Measurements from ENCODE around the gene STEAP3.

STEAP3 gene

GRCh38 chr2:119246884-119247843 lies 23.5 kb downstream of the STEAP3 start:
- DNase-seq (ENCODE audit: low spot score): no peak

GRCh38 chr2:119247844-119248271 lies 24.2 kb downstream of the STEAP3 start:
- no peak for DNase-seq (ENCODE audit: low spot score)

- no peak for DNase-seq (ENCODE audit: low spot score)
Measured at GRCh38 chr2:119248311-119248710, 24.7 kb downstream of the STEAP3 start.

- DNase-seq (ENCODE audit: low spot score): no peak
Measured at GRCh38 chr2:119248751-119249150, 25.1 kb downstream of the STEAP3 start.

GRCh38 chr2:119249311-119249710 lies 25.7 kb downstream of the STEAP3 start:
- no peak for DNase-seq (ENCODE audit: low spot score)

GRCh38 chr2:119249855-119250717 lies 26.5 kb downstream of the STEAP3 start:
- no peak for DNase-seq (ENCODE audit: low spot score)

- DNase-seq (ENCODE audit: low spot score): no peak
Measured at GRCh38 chr2:119250718-119251290, 27.2 kb downstream of the STEAP3 start.

- no peak for DNase-seq (ENCODE audit: low spot score)
Measured at GRCh38 chr2:119251652-119252051, 28.0 kb downstream of the STEAP3 start.

- DNase-seq (ENCODE audit: low spot score): no peak
Measured at GRCh38 chr2:119252186-119253113, 28.8 kb downstream of the STEAP3 start.

GRCh38 chr2:119253114-119253702 lies 29.6 kb downstream of the STEAP3 start:
- no peak for DNase-seq (ENCODE audit: low spot score)

GRCh38 chr2:119253760-119254600 lies 30.3 kb downstream of the STEAP3 start:
- DNase-seq (ENCODE audit: low spot score): no peak

- DNase-seq (ENCODE audit: low spot score): no peak
Measured at GRCh38 chr2:119254601-119255080, 31.0 kb downstream of the STEAP3 start.

- no peak for DNase-seq (ENCODE audit: low spot score)
Measured at GRCh38 chr2:119255760-119256581, 32.3 kb downstream of the STEAP3 start.

GRCh38 chr2:119256582-119256921 lies 32.9 kb downstream of the STEAP3 start:
- DNase-seq (ENCODE audit: low spot score): no peak

- no peak for DNase-seq (ENCODE audit: low spot score)
Measured at GRCh38 chr2:119257198-119257597, 33.6 kb downstream of the STEAP3 start.

GRCh38 chr2:119259296-119259860 lies 35.7 kb downstream of the STEAP3 start:
- DNase-seq (ENCODE audit: low spot score): peak; percentile 87

GRCh38 chr2:119260646-119261492 lies 37.2 kb downstream of the STEAP3 start:
- DNase-seq (ENCODE audit: low spot score): no peak
